ENCODE measurements around the gene ARHGAP10.

Gene ARHGAP10

DNA sequence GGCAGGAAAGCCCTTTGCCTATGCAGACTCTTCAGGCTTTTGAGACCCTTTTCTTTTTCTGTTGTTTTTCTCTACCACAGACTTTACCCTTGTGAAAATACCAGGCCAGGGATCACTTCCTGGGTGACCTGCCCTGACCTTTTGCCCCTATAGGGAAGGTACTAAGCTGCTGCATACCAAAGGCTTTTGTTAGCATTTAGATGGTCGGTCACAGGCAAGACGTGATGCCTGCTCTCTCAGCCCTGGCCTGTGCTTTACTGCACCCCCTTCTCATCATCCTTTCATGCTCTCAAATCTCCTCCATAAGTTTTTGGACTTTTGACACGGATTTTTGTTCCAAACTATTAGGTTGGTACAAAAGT, 98.2 kb downstream of the ARHGAP10 start:
- DNase-seq, result no peak

DNA sequence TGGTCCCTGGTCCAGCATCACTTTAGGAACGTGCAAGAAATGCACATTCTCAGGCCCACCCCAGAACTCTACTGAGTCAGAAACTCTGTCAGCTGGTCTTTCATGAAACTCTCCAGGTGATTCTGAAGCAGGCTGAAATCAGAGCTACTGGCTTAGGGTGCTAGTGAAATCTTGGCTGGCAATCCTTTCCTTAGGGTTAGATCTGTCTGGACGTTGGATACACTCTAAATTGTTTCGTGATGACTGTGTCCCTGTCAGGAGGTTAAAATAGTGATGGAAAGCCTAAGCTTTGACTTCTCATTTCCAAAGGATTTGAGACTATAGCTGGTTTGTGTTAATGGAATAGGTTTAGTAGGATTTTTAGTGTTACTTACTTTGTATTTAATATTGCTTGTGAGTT, 99.1 kb downstream of the ARHGAP10 start:
- no peak for DNase-seq

DNA sequence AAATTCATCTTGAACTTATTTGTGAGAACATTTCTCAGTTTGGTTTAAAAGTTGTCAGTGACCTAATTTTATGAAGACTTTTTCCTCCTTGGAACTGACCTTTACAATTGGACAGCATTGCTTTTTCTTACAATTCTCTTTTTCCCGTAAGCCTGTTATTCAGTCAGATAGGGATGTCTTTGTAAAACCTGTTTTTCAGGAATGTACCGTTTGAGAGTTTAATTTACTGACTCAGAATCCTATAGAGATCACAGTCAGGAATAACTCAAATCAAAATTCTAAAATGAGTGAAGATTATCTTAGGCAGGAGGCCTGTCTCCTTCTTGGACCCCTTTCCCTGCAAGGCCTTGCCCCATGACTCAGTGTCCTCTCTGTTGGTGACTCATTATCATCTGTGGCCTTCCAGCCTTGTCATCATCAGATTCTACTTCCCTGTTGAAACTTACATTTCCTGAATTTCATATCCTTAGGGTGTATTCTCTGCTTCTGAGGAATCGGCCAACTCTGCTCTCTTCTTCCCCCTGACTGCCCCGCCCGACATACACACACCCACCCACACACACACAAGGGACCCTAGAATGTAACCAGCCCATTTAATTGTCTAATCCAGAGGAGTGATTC, 99.8 kb downstream of the ARHGAP10 start:
- no peak for DNase-seq

DNA sequence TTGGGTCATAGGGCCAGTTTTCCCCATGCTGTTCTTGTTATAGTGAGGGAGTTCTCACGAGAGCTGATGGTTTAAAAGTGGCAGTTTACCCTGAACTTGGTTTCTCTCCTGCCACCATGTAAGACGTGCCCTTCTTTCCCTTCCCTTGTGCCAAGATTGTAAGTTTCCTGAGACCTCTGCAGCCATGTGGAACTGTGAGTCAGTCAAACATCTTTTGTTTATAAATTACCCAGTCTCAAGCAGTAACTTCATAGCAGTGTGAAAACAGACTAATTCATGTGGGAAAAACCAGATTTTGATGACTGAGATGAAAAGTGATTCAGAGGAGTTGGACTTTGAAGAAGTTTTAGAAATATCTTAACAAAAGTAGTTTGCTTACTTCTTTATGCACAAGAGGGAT, 101.4 kb downstream of the ARHGAP10 start:
- no peak for DNase-seq

DNA sequence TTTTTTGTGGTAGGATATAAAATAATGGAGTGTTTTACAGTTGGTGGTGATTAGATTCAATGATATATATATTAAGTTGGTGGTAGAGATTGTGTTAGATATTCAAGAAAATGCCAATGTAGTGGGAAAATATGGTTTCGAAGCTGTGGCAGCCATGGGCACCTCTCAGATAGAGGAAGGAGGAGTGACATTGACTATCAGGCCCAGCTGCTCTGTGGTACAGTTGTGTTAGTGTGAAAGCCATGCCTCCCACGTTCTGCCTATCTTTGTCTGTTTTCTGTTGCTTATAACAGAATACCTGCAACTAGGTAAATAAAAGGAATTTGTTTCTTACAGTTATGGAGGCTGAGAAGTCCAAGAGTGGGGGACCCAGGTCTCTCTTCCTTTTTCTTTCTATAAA, 101.9 kb downstream of the ARHGAP10 start:
- DNase-seq, result no peak

DNA sequence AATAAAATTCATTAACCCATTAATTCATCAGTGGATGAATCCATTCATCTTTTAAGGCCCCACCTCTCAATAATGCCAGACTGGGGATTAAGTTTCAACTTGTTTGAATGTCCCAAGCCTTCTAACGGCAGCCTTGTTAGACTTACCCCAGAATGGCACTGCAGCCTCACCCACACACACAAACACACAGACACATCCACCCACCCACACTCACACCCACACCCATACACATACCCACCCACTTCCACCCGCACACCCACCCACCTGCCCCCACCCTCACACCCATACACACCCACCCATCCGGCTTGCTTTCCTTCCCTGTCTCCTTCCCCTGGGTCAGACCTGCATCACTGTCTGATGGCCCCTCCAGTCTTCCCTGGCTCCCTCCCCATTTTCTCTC, 102.6 kb downstream of the ARHGAP10 start:
- DNase-seq, result no peak

DNA sequence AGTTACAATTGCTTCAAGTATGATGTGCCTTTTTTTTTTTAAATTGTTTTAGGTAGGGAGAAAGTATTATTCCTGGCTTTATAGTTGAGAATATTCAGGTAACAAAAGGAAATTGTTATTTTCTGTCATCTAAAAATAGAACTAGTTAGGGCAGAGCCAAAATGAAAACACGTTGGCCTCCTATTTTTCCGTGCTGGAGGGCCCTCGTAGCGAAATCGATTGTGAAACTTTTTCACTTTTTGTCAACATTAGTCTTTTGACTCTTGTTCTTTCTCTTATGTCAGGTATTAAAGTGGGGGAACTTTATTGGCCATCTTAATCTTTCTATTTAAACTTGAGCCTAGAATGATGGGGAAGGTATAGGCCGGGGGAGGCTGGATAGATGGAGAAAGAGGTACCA, 104.9 kb downstream of the ARHGAP10 start:
- no peak for DNase-seq

- DNase-seq, result no peak
Observed at GRCh38 chr4:147837435-147837834, 105.5 kb downstream of the ARHGAP10 start.

DNA sequence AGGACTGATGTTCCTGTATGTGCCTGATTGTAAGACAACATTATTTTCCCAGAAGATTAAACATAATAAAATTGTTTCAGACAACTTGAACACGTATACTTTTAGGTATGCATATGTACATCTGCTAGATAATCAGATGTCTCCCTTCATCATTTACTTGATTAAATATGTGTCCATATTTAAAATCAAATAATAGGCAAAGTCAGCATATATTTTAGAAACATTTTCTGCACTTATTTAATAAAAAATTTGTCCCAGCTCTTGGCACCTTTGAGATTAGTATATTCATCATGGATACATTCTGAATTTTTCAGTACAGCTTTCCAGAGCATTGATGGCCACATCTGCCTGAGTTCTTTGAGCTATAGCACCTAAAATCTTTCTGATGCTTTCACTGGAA, 106.0 kb downstream of the ARHGAP10 start:
- DNase-seq, result no peak

GRCh38 chr4:147839200-147839599, 107.3 kb downstream of the ARHGAP10 start:
- no peak for DNase-seq

- no peak for DNase-seq
Observed at GRCh38 chr4:147839663-147840062, 107.8 kb downstream of the ARHGAP10 start.

DNA sequence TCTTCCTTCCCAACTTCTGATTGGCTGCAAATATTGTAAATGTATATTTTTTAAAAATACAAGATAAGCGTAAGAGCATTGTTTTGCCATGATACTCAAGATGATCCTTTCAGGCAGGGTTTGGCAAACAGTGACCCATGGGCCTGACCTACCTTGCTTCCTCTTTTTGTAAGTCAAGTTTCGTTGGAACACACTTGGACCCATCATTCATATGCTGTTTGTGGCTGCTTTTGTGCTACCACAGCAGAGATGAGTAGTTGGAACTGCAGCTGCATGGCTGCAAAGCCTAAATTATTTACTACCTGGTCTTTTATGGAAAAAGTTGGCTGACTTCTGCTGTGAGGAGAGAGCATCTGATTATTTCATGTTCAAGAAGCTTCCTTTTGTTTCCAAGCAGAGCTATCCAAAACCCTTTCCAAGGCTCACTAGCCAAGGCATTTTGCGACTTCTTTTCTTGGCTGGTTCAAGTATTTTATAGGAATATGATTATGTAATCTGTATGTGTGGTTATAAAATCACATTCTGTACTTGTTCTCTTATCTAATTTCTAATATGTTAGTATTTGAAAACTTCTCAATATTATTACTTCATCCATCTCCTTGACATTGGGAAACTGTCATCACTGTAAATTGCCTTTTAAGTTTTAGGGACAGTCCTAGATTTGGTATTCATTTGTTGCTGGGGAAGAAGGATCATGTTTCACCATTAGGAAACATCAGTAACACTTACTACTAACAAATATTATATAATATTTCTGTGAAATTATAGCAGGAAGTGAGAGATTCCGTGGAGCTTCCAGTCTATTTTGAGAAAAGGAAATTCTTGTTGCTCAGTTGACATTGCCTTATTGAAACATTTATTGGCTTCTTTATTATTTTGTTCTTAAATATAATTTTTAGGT, 109.2 kb downstream of the ARHGAP10 start:
- no peak for DNase-seq

GRCh38 chr4:147842573-147842972, 110.7 kb downstream of the ARHGAP10 start:
- DNase-seq, result no peak

DNA sequence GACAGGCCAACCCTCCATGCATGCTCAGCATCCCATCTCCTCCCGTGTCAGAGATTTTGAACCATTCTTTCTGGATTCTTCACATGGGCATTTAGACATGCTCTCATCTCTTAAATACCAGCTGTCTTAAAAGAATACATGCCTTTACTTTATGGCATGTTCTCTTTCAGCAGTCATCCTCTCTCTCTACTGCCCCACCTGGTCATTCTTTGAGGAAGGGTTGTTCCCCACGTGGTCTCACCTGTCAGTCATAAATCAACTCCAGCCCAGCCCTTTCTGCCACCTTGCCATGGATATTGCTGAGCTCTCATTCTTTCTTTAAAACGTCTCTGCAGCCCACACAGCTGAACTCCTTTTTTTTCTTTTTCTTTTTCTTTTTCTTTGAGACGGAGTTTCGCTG, 111.3 kb downstream of the ARHGAP10 start:
- DNase-seq, result no peak

- no peak for DNase-seq
Observed at GRCh38 chr4:147844781-147845180, 112.9 kb downstream of the ARHGAP10 start.

- no peak for DNase-seq
Observed at GRCh38 chr4:147846318-147847155, 114.6 kb downstream of the ARHGAP10 start.

- no peak for DNase-seq
Observed at GRCh38 chr4:147847751-147848590, 116.1 kb downstream of the ARHGAP10 start.

DNA sequence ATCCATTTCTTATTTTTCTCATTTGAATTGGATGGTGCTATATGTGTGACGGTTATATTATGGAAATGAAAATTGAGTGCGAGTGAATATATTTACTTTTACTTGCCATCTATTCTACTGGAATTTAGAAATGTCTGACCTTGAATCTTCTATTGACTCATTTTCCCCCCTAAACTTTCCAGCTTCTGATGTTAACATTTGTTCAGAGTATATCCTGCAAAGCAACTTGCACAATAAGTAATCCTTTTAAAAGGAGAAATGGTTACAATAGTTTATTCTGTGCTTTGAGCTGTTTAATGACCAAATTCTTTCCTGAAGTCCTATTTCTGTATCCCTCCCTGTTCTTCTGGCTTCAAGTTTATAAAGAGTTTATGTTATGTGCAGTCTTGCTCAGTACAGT, 116.7 kb downstream of the ARHGAP10 start:
- no peak for DNase-seq

- DNase-seq, result no peak
Observed at GRCh38 chr4:147851135-147851534, 119.2 kb downstream of the ARHGAP10 start.

DNA sequence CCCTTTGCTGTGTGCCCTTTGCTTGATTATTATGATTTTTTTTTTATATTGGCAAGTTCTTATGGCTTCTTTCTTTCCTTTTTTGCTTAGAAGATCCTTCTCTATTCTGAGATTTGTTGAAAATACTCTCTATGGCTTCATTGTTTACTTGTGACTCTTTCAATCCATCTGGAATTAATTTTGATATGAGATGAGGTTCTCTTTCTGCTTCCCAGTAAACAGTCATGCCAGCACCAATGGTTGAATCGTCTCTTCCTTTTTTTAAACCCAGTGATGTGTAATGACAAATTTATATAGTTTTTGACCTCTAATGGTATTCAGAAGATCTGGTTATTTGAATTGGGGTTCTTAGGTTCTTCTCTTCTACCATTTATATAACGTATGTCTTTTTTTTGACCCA, 121.8 kb downstream of the ARHGAP10 start:
- DNase-seq, result no peak

GRCh38 chr4:147854154-147854553, 122.3 kb downstream of the ARHGAP10 start:
- no peak for DNase-seq

DNA sequence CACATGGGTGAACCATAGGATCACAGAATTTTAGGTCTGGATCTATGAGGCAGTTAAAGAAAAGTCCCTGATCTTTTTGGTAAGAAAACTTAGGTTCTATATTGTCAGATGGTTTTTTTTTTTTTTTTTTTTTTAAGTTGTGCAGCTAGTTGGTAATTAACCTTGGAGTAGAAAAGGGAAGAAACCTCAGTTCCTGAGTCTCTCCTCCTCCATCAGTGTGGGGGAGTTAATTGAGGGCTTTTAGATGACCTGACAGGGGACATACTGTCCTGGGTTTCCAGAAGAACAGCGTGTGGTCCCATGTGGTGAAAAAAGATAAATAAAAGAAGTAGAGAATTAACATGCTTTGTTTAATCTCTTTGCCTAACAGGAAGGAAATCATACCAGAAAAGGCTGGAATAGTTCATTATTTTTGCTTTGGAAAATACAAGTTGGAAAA, 123.7 kb downstream of the ARHGAP10 start:
- no peak for DNase-seq

GRCh38 chr4:147860960-147861359, 129.1 kb downstream of the ARHGAP10 start:
- no peak for DNase-seq
